Activated naive CD4-positive, alpha-beta T cell (primary cell): Measurements from ENCODE around the gene NPBWR2.

Experiments
- DNase-seq, 4 experiments: peaks; one replicate each; lab custom pipeline; 2025; lab: John Stamatoyannopoulos, UW

The NPBWR2 gene

GRCh38 chr20:64084685-64085152 lies 22.6 kb downstream of the NPBWR2 start:
- no peak for DNase-seq

- DNase-seq = no peak
Measured at GRCh38 chr20:64083804-64084684, 23.3 kb downstream of the NPBWR2 start, which contains the start of gene LKAAEAR1. LKAAEAR1 (minus strand) TSS chr20:64084398; CDS start chr20:64084219, 179 bp downstream.

GRCh38 chr20:64083378-64083803 lies 24.0 kb downstream of the NPBWR2 start:
- peak in 3 of 4 experiments; percentile 33 to 58 (median 43) for DNase-seq

GRCh38 chr20:64082820-64083377 lies 24.5 kb downstream of the NPBWR2 start:
- DNase-seq = no peak

GRCh38 chr20:64082126-64082731 lies 25.1 kb downstream of the NPBWR2 start:
- no peak for DNase-seq

- no peak for DNase-seq
Measured at GRCh38 chr20:64081624-64081964, 25.8 kb downstream of the NPBWR2 start.

GRCh38 chr20:64080813-64081623 lies 26.3 kb downstream of the NPBWR2 start:
- DNase-seq = no peak

GRCh38 chr20:64080013-64080812 lies 27.2 kb downstream of the NPBWR2 start, which contains the start of gene OPRL1:
OPRL1 (plus strand) TSS chr20:64080082; CDS start chr20:64092721, 12,639 bp downstream.
- DNase-seq = peak in 1 of 4 experiments; percentile 39

- DNase-seq = peak in 1 of 4 experiments; percentile 64
Measured at GRCh38 chr20:64079273-64080012, 27.9 kb downstream of the NPBWR2 start, which contains the start of gene RGS19. RGS19 (minus strand) TSS chr20:64079518; CDS start chr20:64076886, 2,632 bp downstream.

GRCh38 chr20:64078934-64079272 lies 28.5 kb downstream of the NPBWR2 start:
- DNase-seq = no peak

GRCh38 chr20:64077876-64078551 lies 29.4 kb downstream of the NPBWR2 start:
- DNase-seq = peak in 2 of 4 experiments; percentile 56 to 60

GRCh38 chr20:64077541-64077875 lies 29.9 kb downstream of the NPBWR2 start:
- no peak for DNase-seq

- peak in 1 of 4 experiments; percentile 17 for DNase-seq
Measured at GRCh38 chr20:64077094-64077493, 30.3 kb downstream of the NPBWR2 start.

- DNase-seq = no peak
Measured at GRCh38 chr20:64076061-64076997, 31.0 kb downstream of the NPBWR2 start.

- no peak for DNase-seq
Measured at GRCh38 chr20:64075556-64075955, 31.8 kb downstream of the NPBWR2 start.

- no peak for DNase-seq
Measured at GRCh38 chr20:64074963-64075362, 32.4 kb downstream of the NPBWR2 start.

GRCh38 chr20:64074184-64074789 lies 33.1 kb downstream of the NPBWR2 start:
- no peak for DNase-seq
